Measurements from ENCODE around the gene P2RX3. TPM values are rescaled to one million over a fixed set of nuclear protein-coding genes. Genes with fewer than 3 reads are reported as not detected.
"Not testable (repeated sequence)": the region's sequence is repeated elsewhere in the genome, so short reads cannot be mapped to it uniquely, and the experiment has no call there.

Gene P2RX3
- total RNA-seq, 2 experiments from 2014 or later = not detected

DNA sequence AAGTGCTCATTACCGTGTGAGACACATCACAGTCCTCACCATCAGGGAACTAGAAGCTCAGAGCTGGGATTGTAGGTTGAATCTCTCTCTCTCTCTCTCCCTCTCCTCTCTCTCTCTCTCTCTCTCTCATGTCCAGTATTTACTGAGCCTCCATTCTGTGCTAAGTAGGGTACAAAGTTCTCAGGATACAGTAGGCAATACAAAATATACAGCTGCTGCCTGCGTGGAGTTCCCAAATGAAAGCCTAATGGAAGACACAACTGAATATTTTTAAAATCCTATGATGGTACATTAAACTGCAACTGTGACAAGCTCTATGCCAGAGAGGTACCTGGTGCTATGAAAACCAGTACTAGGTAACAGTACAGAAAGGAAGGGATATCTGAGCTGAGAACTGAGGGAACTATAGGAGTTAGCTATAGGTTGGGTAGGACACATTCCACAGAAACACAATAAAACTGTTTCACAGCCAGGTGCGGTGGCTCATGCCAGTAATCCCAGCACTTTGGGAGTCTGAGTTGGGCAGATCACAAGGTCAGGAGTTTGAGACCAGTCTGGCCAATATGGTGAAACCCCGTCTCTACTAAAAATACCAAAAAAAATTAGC lies 61.9 kb downstream of the P2RX3 start:
- no peak overlapping the region for H3K4me3 Mint-ChIP-seq
- H3K27me3 ChIP-seq (ENCODE audit: control insufficient read depth in 1 of 2, insufficient read depth in 2 of 2, low read length in 2 of 2) = no peaks in the 10 kb centered on the region
- H3K4me1 Mint-ChIP-seq (ENCODE audit: low read depth) = no peaks in the 10 kb centered on the region
- no peak for ATAC-seq (ENCODE audit: poor library complexity)
- no peaks in the 10 kb centered on the region for H3K4me1 ChIP-seq (ENCODE audit: insufficient read depth, low read length)
- ChIA-PET POLR2A (no interaction called here), CTCF (interaction anchor here (0.6 kb wide), 1 partner anchor 819 kb away, joined by 4 read pairs; no protein-coding TSS in a partner anchor)
- H3K4me3 ChIP-seq (ENCODE audit: low read length) = no peak overlapping the region
- H3K9me3 Mint-ChIP-seq = no peaks in the 10 kb centered on the region
- H3K27ac Mint-ChIP-seq = no peak overlapping the region
- H3K36me3 Mint-ChIP-seq (ENCODE audit: low read depth) = no peaks in the 10 kb centered on the region
- DNase-seq = no peak
- no peak overlapping the region for H3K27ac ChIP-seq (ENCODE audit: low read depth in 1 of 2, low read length in 2 of 2)
- H3K36me3 ChIP-seq (ENCODE audit: insufficient read depth, low read length) = no peaks in the 10 kb centered on the region
- no peaks in the 10 kb centered on the region for H3K27me3 Mint-ChIP-seq
- no peaks in the 10 kb centered on the region for H3K9me3 ChIP-seq (ENCODE audit: control insufficient read depth in 1 of 2, insufficient read depth in 1 of 2, low read length in 2 of 2)
- TF ChIP-seq, protein P1, sequence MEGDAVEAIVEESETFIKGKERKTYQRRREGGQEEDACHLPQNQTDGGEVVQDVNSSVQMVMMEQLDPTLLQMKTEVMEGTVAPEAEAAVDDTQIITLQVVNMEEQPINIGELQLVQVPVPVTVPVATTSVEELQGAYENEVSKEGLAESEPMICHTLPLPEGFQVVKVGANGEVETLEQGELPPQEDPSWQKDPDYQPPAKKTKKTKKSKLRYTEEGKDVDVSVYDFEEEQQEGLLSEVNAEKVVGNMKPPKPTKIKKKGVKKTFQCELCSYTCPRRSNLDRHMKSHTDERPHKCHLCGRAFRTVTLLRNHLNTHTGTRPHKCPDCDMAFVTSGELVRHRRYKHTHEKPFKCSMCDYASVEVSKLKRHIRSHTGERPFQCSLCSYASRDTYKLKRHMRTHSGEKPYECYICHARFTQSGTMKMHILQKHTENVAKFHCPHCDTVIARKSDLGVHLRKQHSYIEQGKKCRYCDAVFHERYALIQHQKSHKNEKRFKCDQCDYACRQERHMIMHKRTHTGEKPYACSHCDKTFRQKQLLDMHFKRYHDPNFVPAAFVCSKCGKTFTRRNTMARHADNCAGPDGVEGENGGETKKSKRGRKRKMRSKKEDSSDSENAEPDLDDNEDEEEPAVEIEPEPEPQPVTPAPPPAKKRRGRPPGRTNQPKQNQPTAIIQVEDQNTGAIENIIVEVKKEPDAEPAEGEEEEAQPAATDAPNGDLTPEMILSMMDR (IDR thresholded peaks at IDR 0.05) = no peak
- intact Hi-C loops (cut with DNase I, micrococcal nuclease) = no loop called here

- no peak overlapping the region for H3K4me3 Mint-ChIP-seq
- no peaks in the 10 kb centered on the region for H3K9me3 Mint-ChIP-seq
- no peaks in the 10 kb centered on the region for H3K4me1 Mint-ChIP-seq (ENCODE audit: low read depth)
- ChIA-PET POLR2A (interaction anchor here (0.7 kb wide), 1 partner anchor 376 kb away, joined by 3 read pairs; no protein-coding TSS in a partner anchor), CTCF (interaction anchor here (0.6 kb wide), 1 partner anchor 56 kb away, joined by 3 read pairs; no protein-coding TSS in a partner anchor)
- no peak overlapping the region for H3K27ac Mint-ChIP-seq
- H3K27me3 Mint-ChIP-seq = no peaks in the 10 kb centered on the region
- TF ChIP-seq, protein P1 (IDR thresholded peaks at IDR 0.05) = no peak
- H3K36me3 Mint-ChIP-seq (ENCODE audit: low read depth) = peaks cover 17% of the 10 kb centered on the region
- H3K36me3 ChIP-seq (ENCODE audit: insufficient read depth, low read length) = peaks cover 10% of the 10 kb centered on the region
- no peaks in the 10 kb centered on the region for H3K9me3 ChIP-seq (ENCODE audit: control insufficient read depth in 1 of 2, insufficient read depth in 1 of 2, low read length in 2 of 2)
- ATAC-seq (ENCODE audit: poor library complexity) = no peak
- peaks cover 4% of the 10 kb centered on the region for H3K4me1 ChIP-seq (ENCODE audit: insufficient read depth, low read length)
- no peaks in the 10 kb centered on the region for H3K27me3 ChIP-seq (ENCODE audit: control insufficient read depth in 1 of 2, insufficient read depth in 2 of 2, low read length in 2 of 2)
- DNase-seq = no peak
- no peak overlapping the region for H3K4me3 ChIP-seq (ENCODE audit: low read length)
- H3K27ac ChIP-seq (ENCODE audit: low read depth in 1 of 2, low read length in 2 of 2) = no peak overlapping the region
- intact Hi-C loops (cut with DNase I, micrococcal nuclease) = no loop called here
These were observed 64.2 kb downstream of the P2RX3 start for GRCh38 chr11:57402188-57403002.

- H3K4me1 Mint-ChIP-seq (ENCODE audit: low read depth); H3K9me3 Mint-ChIP-seq; H3K4me3 ChIP-seq (ENCODE audit: low read length); POLR2A ChIA-PET; H3K27ac Mint-ChIP-seq; H3K27ac ChIP-seq (ENCODE audit: low read depth in 1 of 2, low read length in 2 of 2); H3K4me3 Mint-ChIP-seq; H3K9me3 ChIP-seq (ENCODE audit: control insufficient read depth in 1 of 2, insufficient read depth in 1 of 2, low read length in 2 of 2); H3K4me1 ChIP-seq (ENCODE audit: insufficient read depth, low read length); ATAC-seq (ENCODE audit: poor library complexity); DNase-seq; H3K27me3 Mint-ChIP-seq; intact Hi-C loops (cut with DNase I, micrococcal nuclease); H3K27me3 ChIP-seq (ENCODE audit: control insufficient read depth in 1 of 2, insufficient read depth in 2 of 2, low read length in 2 of 2): not testable (repeated sequence)
- CTCF ChIA-PET = interaction anchor here (0.6 kb wide), 1 partner anchor 57 kb away, joined by 3 read pairs; no protein-coding TSS in a partner anchor
- H3K36me3 Mint-ChIP-seq (ENCODE audit: low read depth) = peaks cover 25% of the 10 kb centered on the region
- H3K36me3 ChIP-seq (ENCODE audit: insufficient read depth, low read length) = peaks cover 18% of the 10 kb centered on the region
These were observed 65.0 kb downstream of the P2RX3 start for GRCh38 chr11:57403003-57403801.
